ENCODE results near the gene AASDH. TPM values are rescaled to one million over a fixed set of nuclear protein-coding genes. Genes with fewer than 3 reads are reported as not detected.

AASDH gene
- total and polyA plus RNA-seq, 9 donors: 5.0 to 16.7 (median 10.1) TPM

DNA sequence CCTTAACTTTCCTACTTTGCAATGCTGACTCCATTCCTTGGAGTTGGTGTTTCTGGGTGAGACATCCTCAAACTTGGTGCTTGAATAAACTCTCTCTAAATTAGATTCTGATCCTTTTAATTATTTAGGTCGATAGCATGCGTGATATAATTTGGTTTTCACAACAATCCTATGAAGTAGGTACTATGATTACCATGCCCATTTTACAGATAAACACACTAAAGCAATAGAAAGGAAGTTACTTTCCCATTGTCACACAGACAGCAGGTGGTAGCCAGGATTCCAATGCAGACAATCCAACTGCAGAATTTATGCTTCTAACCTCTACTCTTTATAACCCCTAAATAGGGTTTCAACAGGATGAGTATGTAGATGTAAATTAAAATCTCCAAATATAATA is 21.7 kb upstream of the AASDH start:
- Histone ChIP-seq H3K9me3 (no peaks in the 10 kb centered on the region), H3K36me3 (no peaks in the 10 kb centered on the region), H3K4me1 (ENCODE audit: insufficient read depth) (no peaks in the 10 kb centered on the region), H3K4me3 (no peak overlapping the region), H3K27me3 (no peaks in the 10 kb centered on the region), H3K27ac (no peak overlapping the region)
- whole genome bisulfite sequencing, 3 donors: 90 to 92% (median 91%) methylated on average over 2 of the region's 2 CpGs
- intact Hi-C loops (cut with DNase I): no loop called here
- TF ChIP-seq POLR2A (IDR thresholded peaks at IDR 0.05): no peak
- no peak for TF ChIP-seq EP300 (IDR thresholded peaks at IDR 0.05)
- TF ChIP-seq, protein P1, sequence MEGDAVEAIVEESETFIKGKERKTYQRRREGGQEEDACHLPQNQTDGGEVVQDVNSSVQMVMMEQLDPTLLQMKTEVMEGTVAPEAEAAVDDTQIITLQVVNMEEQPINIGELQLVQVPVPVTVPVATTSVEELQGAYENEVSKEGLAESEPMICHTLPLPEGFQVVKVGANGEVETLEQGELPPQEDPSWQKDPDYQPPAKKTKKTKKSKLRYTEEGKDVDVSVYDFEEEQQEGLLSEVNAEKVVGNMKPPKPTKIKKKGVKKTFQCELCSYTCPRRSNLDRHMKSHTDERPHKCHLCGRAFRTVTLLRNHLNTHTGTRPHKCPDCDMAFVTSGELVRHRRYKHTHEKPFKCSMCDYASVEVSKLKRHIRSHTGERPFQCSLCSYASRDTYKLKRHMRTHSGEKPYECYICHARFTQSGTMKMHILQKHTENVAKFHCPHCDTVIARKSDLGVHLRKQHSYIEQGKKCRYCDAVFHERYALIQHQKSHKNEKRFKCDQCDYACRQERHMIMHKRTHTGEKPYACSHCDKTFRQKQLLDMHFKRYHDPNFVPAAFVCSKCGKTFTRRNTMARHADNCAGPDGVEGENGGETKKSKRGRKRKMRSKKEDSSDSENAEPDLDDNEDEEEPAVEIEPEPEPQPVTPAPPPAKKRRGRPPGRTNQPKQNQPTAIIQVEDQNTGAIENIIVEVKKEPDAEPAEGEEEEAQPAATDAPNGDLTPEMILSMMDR (IDR thresholded peaks at IDR 0.05): no peak
- DNase-seq: no peak

DNA sequence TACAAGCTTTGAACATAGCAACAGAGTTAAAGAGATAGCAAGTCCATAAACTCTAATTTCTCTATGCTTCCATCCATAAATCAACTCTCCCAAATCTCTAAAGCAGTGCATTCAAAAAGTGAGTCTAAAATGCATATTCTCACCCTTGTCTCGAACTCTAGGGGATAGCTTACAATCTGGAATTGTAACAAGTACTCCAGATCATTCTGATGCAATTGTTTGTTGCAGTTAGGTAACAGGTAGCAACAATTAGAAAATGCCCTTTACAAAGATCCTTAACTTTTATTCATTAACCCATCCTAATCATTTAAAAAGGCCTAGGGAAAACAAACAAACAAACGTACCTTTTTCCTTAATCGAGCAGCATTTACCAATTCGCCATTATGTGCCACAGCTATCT is 18.9 kb upstream of the AASDH start:
- no peaks in the 10 kb centered on the region for H3K9me3 ChIP-seq
- H3K4me3 ChIP-seq: no peak overlapping the region
- H3K4me1 ChIP-seq (ENCODE audit: insufficient read depth): no peaks in the 10 kb centered on the region
- intact Hi-C loops (cut with DNase I): no loop called here
- H3K27me3 ChIP-seq: no peaks in the 10 kb centered on the region
- WGBS, 3 donors: 93 to 95% (median 95%) methylated on average over 4 of the region's 4 CpGs
- DNase-seq: no peak
- TF ChIP-seq POLR2A (IDR thresholded peaks at IDR 0.05) (no peak), EP300 (IDR thresholded peaks at IDR 0.05) (no peak)
- TF ChIP-seq, protein P1 (IDR thresholded peaks at IDR 0.05): no peak
- H3K27ac ChIP-seq: no peak overlapping the region
- H3K36me3 ChIP-seq: no peaks in the 10 kb centered on the region

DNA sequence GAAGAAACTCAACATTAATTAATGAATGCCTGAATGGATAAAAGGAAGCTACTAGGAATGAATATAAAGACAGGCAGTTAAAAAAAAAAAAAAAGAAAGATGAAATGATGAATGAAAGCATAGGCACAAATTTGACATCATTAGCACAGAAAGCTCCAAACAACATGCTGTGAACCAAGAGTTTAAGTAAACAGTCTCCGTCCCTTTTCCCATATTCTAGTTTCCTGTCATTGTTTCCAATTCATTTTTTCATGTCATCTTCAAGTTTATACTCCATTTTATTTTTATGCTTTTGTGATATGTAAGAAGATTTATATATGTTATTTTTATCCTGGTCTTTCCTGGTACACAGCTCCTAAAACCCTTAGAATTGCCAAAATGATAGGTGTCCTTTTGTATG is 17.7 kb upstream of the AASDH start:
- Histone ChIP-seq H3K4me3 (no peak overlapping the region), H3K36me3 (no peaks in the 10 kb centered on the region), H3K9me3 (no peaks in the 10 kb centered on the region), H3K4me1 (ENCODE audit: insufficient read depth) (no peaks in the 10 kb centered on the region), H3K27ac (no peak overlapping the region), H3K27me3 (no peaks in the 10 kb centered on the region)
- TF ChIP-seq EP300 (IDR thresholded peaks at IDR 0.05) (no peak), POLR2A (IDR thresholded peaks at IDR 0.05) (no peak)
- TF ChIP-seq, protein P1 (IDR thresholded peaks at IDR 0.05): no peak
- intact Hi-C loops (cut with DNase I): no loop called here
- 90 to 94% (median 91%) methylated on average over 1 of the region's 1 CpG for WGBS, 3 donors
- DNase-seq: no peak

DNA sequence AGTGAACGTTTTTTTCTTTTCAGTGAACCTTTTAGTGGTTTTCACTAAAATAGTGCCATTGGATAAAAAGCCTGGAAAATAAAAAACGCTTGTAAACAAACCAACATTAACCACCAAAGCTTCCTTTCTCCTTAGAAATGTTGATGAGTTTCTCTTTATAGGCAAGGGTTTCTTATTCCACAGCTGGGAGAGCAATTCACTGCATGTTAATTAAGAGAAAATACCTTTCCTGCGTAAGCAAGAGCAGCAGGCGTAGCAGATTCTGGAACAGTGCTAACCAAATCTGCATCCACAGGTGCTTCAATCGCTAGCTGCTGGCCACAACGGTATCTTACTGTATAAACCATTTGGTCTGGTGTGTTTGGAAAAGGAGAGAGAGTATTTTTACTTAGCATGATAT is 13.3 kb upstream of the AASDH start:
- no peaks in the 10 kb centered on the region for H3K4me1 ChIP-seq (ENCODE audit: insufficient read depth)
- no peak overlapping the region for H3K27ac ChIP-seq
- H3K4me3 ChIP-seq: no peak overlapping the region
- no peak for DNase-seq
- no peak for TF ChIP-seq EP300 (IDR thresholded peaks at IDR 0.05)
- TF ChIP-seq POLR2A (IDR thresholded peaks at IDR 0.05): no peak
- TF ChIP-seq, protein P1 (IDR thresholded peaks at IDR 0.05): no peak
- intact Hi-C loops (cut with DNase I): no loop called here
- H3K36me3 ChIP-seq: no peaks in the 10 kb centered on the region
- H3K9me3 ChIP-seq: no peaks in the 10 kb centered on the region
- H3K27me3 ChIP-seq: no peaks in the 10 kb centered on the region
- 78 to 80% (median 79%) methylated on average over 6 of the region's 6 CpGs for WGBS, 3 donors

DNA sequence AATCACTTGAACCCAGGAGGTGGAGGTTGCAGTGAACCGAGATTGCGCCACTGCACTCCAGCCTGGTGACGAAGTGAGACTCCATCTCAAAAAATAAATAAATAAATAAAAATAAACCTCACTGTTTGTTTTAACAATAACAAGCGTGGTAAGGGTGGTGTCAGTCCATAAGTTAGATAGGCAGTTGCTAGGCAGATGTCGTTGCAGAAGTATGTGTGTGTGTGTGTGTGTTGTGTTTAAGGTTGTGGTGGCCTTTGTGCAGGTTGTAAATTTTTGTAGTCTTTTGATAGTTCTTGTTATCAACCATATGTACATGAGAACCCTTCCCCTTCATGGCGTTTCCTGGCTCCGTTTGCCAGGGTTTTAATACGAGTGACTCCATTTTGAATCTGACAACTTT is 4.0 kb upstream of the AASDH start:
- H3K27me3 ChIP-seq: no peaks in the 10 kb centered on the region

More for the DNA sequence above, 4.0 kb upstream of the AASDH start:
- TF ChIP-seq POLR2A (IDR thresholded peaks at IDR 0.05): no peak
- TF ChIP-seq, protein P1 (IDR thresholded peaks at IDR 0.05): no peak
- TF ChIP-seq EP300 (IDR thresholded peaks at IDR 0.05): no peak
- Histone ChIP-seq H3K4me1 (ENCODE audit: insufficient read depth) (peaks cover 2% of the 10 kb centered on the region), H3K9me3 (no peaks in the 10 kb centered on the region), H3K4me3 (no peak overlapping the region), H3K27ac (no peak overlapping the region), H3K36me3 (no peaks in the 10 kb centered on the region)
- intact Hi-C loops (cut with DNase I): no loop called here
- WGBS, 3 donors: 94 to 96% (median 94%) methylated on average over 8 of the region's 8 CpGs
- DNase-seq: no peak
